Stimulated activated effector memory CD8-positive, alpha-beta T cell treated with anti-CD3 and anti-CD28 coated beads, Interleukin-12 subunit alpha, Interleukin-12 subunit beta, amount 100 ng/mL, for 72 hours (primary cell): Measurements from ENCODE around the gene CXADR.
"Not testable (repeated sequence)": the region's sequence is repeated elsewhere in the genome, so short reads cannot be mapped to it uniquely, and the experiment has no call there.

Experiments
- ATAC-seq: fragments of 150-1000 bp; cut with Tn5 transposase; 2 replicates; pipeline ENCODE4 v1.10.0; 2021
- DNase-seq, 2 donors: peaks; one replicate each; pipeline ENCODE4 v3.0.0; 2021 to 2022; ENCODE audit warnings: low spot score in 2 of 2
- H3K27ac Mint-ChIP-seq: one replicate; pipeline ENCODE4 v1.8.0; 2022; ENCODE audit warnings: mild to moderate bottlenecking, mixed read lengths
- H3K36me3 Mint-ChIP-seq: one replicate; pipeline ENCODE4 v1.8.0; 2022; ENCODE audit warnings: mild to moderate bottlenecking, mixed read lengths
- H3K4me1 Mint-ChIP-seq: one replicate; pipeline ENCODE4 v1.8.0; 2022; ENCODE audit warnings: mixed read lengths
- H3K4me3 Mint-ChIP-seq: one replicate; pipeline ENCODE4 v1.8.0; 2022; ENCODE audit warnings: mild to moderate bottlenecking, mixed read lengths
- H3K9me3 Mint-ChIP-seq: one replicate; pipeline ENCODE4 v1.8.0; 2022; ENCODE audit warnings: mixed read lengths

The CXADR gene

DNA sequence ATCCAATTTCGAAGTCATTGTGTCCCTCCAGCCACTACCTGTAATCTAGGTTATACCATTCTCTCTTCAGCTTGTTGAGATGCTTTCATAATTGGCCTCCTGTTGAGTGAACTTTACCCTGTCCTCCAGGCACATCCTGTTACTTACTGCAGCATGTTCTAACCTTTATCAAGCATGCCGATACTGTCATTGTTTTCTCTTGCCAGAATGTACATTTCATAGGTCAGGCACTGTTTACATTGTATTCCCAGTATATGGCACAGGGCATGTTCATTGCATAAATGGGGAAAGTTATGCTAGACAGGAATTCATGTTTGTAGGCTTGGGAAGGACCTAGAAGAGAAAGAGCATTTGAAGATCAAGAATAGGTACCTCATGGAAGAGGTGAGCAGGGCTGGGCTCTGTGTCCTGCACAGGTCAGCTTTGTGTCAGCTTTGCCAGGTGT, 10.2 kb downstream of the CXADR start:
- ATAC-seq = no peak

DNA sequence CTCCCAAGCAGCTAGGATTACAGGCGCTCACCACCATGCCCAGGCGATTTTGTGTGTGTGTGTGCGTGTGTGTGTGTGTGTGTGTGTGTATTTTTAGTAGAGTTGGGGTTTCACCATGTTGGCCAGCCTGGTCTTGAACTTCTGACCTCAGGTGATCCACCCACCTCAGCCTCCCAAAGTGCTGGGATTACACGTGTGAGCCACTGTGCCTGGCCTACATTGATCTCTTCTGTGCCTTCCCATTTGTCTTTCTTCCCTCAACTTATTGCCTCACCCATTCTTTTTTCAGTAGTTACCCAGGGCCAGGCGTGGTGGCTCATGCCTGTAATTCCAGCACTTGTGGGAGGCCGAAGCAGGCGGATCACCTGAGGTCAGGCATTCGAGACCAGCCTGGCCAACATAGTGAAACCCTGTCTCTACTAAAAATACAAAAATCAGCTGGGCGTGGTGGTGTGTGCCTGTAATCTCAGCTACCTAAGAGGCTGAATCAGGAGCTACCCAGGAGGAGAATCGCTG, 11.2 kb downstream of the CXADR start:
- not testable (repeated sequence) for H3K4me3 Mint-ChIP-seq

More for the DNA sequence above, 10.2 kb downstream of the CXADR start:
- no peaks in the 10 kb centered on the region for H3K36me3 Mint-ChIP-seq
- no peaks in the 10 kb centered on the region for H3K4me1 Mint-ChIP-seq
- H3K9me3 Mint-ChIP-seq = no peaks in the 10 kb centered on the region
- DNase-seq = no peak
- H3K4me3 Mint-ChIP-seq = no peak overlapping the region
- no peak overlapping the region for H3K27ac Mint-ChIP-seq

DNA sequence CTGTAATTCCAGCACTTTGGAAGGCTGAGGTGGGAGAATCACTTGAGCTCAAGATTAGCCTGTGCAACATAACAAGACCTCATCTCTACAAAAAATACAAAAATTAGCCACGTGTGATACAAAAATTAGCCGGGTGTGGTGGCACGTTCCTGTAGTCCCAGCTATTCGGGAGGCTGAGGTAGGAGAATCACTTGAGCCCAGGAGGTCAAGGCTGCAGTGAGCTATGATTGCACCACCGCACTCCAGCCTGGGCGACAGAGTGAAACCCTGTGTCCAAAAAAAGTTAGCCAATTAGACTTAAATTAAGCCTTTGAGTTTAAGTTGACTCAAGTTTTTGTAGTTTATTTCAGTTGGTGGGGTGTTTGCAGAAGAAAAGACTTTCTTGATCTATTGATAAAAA, 11.8 kb downstream of the CXADR start:
- H3K4me1 Mint-ChIP-seq = no peaks in the 10 kb centered on the region
- H3K4me3 Mint-ChIP-seq = no peak overlapping the region
- no peak overlapping the region for H3K27ac Mint-ChIP-seq
- DNase-seq = no peak
- no peaks in the 10 kb centered on the region for H3K9me3 Mint-ChIP-seq
- ATAC-seq = no peak
- no peaks in the 10 kb centered on the region for H3K36me3 Mint-ChIP-seq

More for the DNA sequence above, 11.2 kb downstream of the CXADR start:
- H3K4me1 Mint-ChIP-seq, H3K36me3 Mint-ChIP-seq, ATAC-seq, H3K9me3 Mint-ChIP-seq, DNase-seq, H3K27ac Mint-ChIP-seq: not testable (repeated sequence)

DNA sequence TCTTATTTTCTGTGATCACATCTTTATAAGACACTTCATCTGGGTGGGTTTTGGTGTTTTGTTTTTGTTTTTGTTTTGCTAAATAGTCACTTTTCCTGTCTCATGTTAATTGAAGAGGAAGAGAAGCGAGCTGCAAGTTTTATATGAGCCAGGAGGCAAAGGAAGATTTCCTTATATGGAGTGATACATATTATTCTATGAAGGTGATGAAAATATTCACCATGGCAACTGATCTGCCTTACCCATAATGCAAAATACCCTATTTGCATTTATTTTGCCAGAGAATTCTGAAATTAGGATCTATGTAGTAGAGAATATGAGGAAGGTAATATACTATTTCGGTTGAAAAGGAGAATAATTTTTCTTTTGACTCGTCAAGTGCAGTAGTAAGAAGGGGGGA, 13.9 kb downstream of the CXADR start:
- DNase-seq = no peak
- Mint-ChIP-seq H3K9me3 (no peaks in the 10 kb centered on the region), H3K27ac (no peak overlapping the region), H3K4me3 (no peak overlapping the region), H3K36me3 (no peaks in the 10 kb centered on the region), H3K4me1 (no peaks in the 10 kb centered on the region)
- ATAC-seq = no peak

DNA sequence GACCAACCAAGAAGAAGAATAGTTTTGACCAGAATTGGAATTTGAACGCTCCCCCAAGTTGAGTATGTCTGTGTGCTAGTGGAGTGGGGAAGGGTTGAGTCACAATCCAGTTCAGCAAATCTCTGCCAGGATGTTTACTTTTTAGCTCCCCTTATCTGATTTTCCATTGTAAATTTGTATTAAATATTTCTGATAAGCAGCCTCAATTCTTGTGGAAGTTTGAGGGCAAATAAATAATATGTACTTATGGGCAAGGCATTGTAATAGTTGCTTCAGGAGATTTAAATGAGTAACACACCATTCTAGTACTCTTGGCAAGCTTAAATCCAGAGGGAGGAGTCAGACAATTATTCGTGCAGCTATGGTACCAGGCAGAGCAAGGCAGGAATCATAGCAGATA, 14.4 kb downstream of the CXADR start:
- Mint-ChIP-seq H3K4me3 (no peak overlapping the region), H3K36me3 (no peaks in the 10 kb centered on the region), H3K27ac (no peak overlapping the region), H3K9me3 (no peaks in the 10 kb centered on the region), H3K4me1 (no peaks in the 10 kb centered on the region)
- ATAC-seq (no peak), DNase-seq (no peak)

DNA sequence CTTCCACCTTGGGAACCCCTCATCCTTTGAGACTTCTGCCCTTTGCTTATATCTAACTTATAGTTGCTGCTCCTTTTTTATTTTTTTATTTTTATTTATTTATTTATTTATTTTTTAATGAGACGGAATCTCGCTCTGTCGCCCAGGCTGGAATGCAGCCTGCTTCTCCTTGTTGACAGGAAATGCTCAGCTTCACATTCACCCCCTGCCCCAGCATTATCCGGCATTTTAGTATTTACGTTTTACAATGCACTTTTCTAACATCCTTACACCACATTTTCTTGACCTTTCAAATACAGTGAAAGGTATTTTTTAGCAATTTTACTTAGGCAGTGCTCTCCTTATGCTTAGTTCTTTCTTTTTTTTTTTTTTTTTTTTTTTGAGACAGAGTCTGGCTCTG, 14.9 kb downstream of the CXADR start:
- no peak overlapping the region for H3K27ac Mint-ChIP-seq
- no peak overlapping the region for H3K4me3 Mint-ChIP-seq
- H3K9me3 Mint-ChIP-seq = no peaks in the 10 kb centered on the region
- no peak for ATAC-seq
- DNase-seq = no peak
- no peaks in the 10 kb centered on the region for H3K36me3 Mint-ChIP-seq
- no peaks in the 10 kb centered on the region for H3K4me1 Mint-ChIP-seq

DNA sequence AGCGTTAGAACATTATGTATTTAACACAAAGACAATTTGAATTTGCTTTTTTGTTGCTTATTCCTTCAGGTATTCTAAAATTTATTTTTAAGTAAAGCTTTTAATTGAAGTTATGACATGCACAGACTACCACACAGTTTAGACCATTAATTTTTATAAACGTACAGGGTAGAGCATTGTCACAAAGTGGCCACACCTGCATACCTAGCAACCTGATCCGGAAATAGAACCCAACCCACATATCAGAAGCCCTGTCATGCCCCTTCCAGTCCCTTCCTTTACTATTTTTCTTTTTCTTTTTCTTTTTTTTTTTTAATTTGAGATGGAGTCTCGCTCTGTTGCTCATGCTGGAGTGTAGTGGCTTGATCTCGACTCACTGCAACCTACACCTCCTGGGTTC, 16.8 kb downstream of the CXADR start:
- ATAC-seq (no peak), DNase-seq (no peak)
- Mint-ChIP-seq H3K4me1 (no peaks in the 10 kb centered on the region), H3K27ac (no peak overlapping the region), H3K9me3 (no peaks in the 10 kb centered on the region), H3K36me3 (no peaks in the 10 kb centered on the region), H3K4me3 (no peak overlapping the region)

DNA sequence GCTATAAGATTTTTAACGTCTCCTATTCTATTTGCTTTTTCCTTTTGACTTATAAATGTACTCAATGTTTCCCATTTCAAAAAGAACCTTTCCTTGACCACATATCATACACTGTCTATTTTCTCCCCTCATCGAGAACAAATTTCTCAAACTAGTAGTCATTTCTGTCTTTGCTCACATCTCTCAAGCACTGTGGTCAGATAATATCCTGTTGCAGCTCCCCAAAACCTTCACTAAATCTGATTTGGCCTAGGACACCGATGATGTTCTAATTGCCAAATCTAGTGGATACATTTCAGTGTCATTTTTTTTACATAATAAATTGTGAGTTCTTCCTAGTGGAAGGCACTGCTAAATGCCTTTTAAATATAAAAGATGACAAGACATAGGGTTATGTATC, 19.4 kb downstream of the CXADR start:
- no peaks in the 10 kb centered on the region for H3K36me3 Mint-ChIP-seq
- H3K4me3 Mint-ChIP-seq = no peak overlapping the region
- no peak overlapping the region for H3K27ac Mint-ChIP-seq
- ATAC-seq (no peak), DNase-seq (no peak)
- H3K4me1 Mint-ChIP-seq = no peaks in the 10 kb centered on the region
- H3K9me3 Mint-ChIP-seq = no peaks in the 10 kb centered on the region

DNA sequence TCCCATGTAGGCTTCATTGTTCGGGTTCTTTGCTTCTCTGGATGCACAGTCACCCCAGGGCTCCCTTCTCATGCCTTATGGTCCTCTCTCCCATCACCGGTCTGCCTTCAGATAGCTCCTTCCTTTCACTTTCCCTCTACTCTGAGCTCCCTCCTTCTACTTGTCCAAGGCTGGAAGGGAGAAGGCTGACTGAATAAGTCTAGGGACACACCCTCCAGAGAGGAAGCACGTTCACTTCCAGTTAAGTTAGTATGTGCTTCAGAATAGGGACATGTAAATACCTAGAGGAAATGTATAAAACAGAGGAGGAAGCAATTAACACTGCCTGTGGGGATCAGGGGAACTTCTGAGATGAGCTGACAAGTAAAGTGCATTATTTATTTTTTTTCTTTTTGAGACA, 23.5 kb downstream of the CXADR start:
- ATAC-seq = peak; percentile 31
- H3K4me1 Mint-ChIP-seq = no peaks in the 10 kb centered on the region
- no peak for DNase-seq
- H3K27ac Mint-ChIP-seq = no peak overlapping the region
- H3K36me3 Mint-ChIP-seq = no peaks in the 10 kb centered on the region
- H3K9me3 Mint-ChIP-seq = no peaks in the 10 kb centered on the region
- no peak overlapping the region for H3K4me3 Mint-ChIP-seq

DNA sequence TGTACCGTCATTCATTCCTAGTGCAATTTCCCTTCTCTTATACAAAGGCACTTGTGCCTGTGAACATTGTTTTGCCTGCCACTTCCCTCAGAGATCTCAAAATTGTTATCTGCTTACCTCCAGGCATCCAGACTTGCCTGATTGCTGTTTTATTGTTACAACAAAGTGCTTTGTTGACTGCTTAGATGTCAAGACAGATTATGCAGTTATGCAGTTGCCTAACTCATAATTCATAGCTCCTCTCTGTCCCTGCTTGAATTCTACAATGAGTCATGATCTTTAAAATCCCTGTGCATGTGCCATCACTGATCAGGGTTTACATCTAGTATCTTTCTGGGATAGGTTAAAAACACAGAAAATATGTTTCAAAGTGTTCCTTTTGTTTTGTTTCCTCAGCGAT, 24.5 kb downstream of the CXADR start:
- Mint-ChIP-seq H3K27ac (no peak overlapping the region), H3K4me1 (no peaks in the 10 kb centered on the region), H3K4me3 (no peak overlapping the region), H3K36me3 (no peaks in the 10 kb centered on the region), H3K9me3 (no peaks in the 10 kb centered on the region)
- DNase-seq (no peak), ATAC-seq (no peak)

DNA sequence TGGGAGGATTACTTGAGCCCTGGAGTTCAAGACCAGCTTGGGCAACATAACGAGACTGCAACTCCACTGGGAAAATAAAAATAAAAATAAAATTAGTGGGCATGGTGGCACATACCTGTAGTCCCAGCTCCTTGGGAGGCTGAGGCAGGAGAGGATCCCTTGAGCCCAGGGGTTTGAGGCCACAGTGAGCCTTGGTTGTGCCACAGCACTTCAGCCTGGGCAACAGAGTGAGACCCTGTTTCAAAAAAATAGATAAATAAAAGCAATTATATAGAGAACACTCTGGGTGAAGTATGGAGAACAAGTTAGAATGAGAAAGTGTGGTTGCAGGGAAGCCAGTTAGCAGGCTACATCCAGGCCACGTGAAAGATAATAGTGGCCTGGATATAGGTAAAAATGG, 25.7 kb downstream of the CXADR start:
- Mint-ChIP-seq H3K4me1 (no peaks in the 10 kb centered on the region), H3K9me3 (no peaks in the 10 kb centered on the region), H3K4me3 (no peak overlapping the region), H3K36me3 (no peaks in the 10 kb centered on the region), H3K27ac (no peak overlapping the region)
- no peak for DNase-seq
- ATAC-seq = no peak

DNA sequence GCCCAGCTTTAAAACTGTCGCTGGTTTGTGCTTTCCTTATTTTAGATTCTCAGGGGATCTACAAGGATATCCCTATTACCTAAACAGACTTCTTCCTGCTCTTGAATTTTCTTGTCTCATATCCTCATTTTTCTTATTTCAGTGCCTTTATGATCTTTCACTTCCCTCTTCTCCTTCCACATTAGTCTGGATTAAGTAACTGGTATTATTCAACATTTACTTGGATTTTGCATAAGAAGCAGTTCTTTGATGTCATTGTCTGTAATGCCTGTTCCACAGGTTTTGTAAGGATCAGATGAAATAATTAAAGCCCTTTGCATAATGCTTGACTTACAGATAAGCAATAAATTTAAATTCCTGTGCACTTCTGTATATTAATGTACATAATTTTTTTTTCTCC, 26.5 kb downstream of the CXADR start:
- no peak for ATAC-seq
- Mint-ChIP-seq H3K4me1 (no peaks in the 10 kb centered on the region), H3K4me3 (no peak overlapping the region), H3K36me3 (no peaks in the 10 kb centered on the region), H3K9me3 (no peaks in the 10 kb centered on the region), H3K27ac (no peak overlapping the region)
- DNase-seq = no peak

DNA sequence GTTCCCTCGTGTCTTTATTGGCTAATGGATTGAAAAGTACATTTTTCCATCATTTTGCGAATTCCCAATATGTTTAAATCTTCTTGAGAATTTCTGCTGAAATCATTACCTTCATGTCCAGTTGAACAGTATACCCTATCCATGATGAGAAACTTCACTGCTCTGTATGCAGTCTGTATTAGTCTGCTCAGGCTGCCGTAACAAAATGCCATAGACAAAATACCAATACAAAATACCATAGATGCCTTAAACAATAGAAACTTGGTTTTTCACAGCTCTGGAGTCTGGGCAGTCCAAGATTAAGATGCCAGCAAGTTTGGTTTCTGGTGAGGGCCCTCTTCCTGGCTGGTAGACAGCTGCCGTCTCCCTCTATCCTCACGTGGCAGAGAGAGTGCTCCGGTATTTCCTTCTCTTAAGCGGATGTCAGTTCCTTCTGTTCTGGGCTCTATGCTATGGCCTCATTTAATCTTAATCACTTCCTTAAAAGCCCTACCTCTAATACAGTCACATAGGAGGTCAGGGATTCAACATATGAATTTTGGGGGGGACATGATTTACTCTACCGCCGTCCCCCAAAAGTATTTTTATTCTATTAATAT, 27.0 kb downstream of the CXADR start:
- no peaks in the 10 kb centered on the region for H3K36me3 Mint-ChIP-seq
- no peak overlapping the region for H3K4me3 Mint-ChIP-seq
- no peaks in the 10 kb centered on the region for H3K4me1 Mint-ChIP-seq
- no peak for DNase-seq
- no peaks in the 10 kb centered on the region for H3K9me3 Mint-ChIP-seq
- H3K27ac Mint-ChIP-seq = no peak overlapping the region
- ATAC-seq = no peak

DNA sequence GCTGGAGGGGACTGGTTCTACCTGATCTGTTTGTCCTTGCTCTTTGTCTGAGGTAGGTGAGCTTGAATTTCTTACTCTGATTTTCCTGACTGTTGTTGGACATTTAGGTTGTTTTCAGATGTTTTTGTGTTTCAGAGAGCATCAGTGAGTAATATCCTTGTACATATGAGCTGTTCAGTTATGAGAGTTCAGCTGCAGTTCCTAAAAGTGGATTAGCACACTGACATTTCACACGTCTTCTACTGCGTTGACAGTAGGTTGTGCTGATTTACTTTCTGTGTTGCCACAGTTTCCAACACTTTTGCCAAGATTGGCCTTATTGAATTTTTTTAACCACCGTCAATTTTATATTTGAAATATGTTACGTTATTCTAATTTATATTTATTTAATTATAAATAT, 27.7 kb downstream of the CXADR start:
- Mint-ChIP-seq H3K36me3 (no peaks in the 10 kb centered on the region), H3K9me3 (no peaks in the 10 kb centered on the region), H3K4me1 (no peaks in the 10 kb centered on the region), H3K4me3 (no peak overlapping the region), H3K27ac (no peak overlapping the region)
- DNase-seq (no peak), ATAC-seq (no peak)

DNA sequence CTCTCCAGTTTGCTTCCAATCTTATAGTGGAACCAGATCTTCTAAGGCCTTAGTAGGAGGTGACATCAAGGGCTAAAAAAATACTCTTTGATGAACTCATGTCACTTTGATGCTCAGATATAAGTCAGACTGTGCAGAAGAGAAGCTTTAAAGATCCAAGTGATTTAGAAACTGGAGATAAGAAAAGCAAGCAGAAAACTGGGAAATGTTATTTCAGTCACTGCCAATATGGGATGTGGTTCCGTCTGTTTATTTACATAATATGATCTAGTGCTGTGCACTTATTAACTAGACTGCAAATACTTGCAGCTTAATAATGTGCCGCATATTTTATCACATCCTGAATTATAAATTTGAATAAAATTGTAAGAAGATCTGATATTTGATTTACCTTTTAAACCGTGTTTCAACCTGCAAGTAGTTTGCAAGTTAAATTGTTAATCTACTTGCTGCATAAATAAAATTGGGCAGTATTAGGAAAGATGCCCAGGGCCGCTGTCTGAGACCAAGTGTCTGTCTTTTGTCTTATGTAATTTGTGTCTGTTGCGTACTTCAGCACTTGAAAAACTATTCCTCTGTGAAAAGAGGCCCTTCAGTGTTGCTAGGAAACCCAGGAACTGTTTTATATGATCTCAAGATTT, 29.6 kb downstream of the CXADR start:
- Mint-ChIP-seq H3K9me3 (no peaks in the 10 kb centered on the region), H3K4me1 (no peaks in the 10 kb centered on the region), H3K4me3 (no peak overlapping the region), H3K36me3 (no peaks in the 10 kb centered on the region), H3K27ac (no peak overlapping the region)
- ATAC-seq (no peak), DNase-seq (no peak)

DNA sequence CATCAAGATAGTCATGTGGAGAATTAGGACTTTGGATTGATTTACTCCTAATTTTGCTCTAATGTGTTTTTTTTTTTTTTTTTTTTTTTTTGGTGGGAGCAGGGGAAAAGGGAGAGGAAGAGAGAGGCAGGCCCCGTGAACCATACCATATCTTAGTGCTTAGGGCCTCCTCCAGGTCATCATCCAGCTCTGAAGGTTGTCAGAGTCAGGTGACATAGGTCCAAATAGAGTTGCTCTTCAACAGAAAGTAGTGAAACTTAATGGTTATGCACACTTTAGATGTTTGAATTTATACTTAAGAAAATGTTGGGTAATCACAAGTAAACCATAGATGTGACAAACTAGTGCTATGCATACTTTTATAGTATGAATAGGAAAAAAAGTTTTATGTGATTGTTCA, 32.2 kb downstream of the CXADR start:
- Mint-ChIP-seq H3K27ac (no peak overlapping the region), H3K4me1 (no peaks in the 10 kb centered on the region), H3K4me3 (no peak overlapping the region), H3K9me3 (no peaks in the 10 kb centered on the region), H3K36me3 (no peaks in the 10 kb centered on the region)
- ATAC-seq (no peak), DNase-seq (no peak)
